ENCODE results near the gene EML1.

EML1 gene

GRCh38 chr14:99876406-99876805, 83.2 kb downstream of the EML1 start:
- H3K9me3 Mint-ChIP-seq, result peaks cover 2 to 4% of the 10 kb centered on the region in 2 donors
- no peak overlapping the region for H3K4me3 Mint-ChIP-seq
- no peak overlapping the region for H3K27ac Mint-ChIP-seq
- H3K27me3 Mint-ChIP-seq, result peaks cover 42 to 46% of the 10 kb centered on the region in 2 donors
- no peak for DNase-seq
- no peak for ATAC-seq (replicated peaks)
- no peaks in the 10 kb centered on the region for H3K36me3 Mint-ChIP-seq
- peaks cover 0 to 3% of the 10 kb centered on the region in 2 donors for H3K4me1 Mint-ChIP-seq

GRCh38 chr14:99878563-99878962, 85.3 kb downstream of the EML1 start:
- DNase-seq (no peak), ATAC-seq (replicated peaks) (no peak)
- Mint-ChIP-seq H3K4me3 (no peak overlapping the region), H3K27me3 (peaks cover 35% of the 10 kb centered on the region in 2 donors), H3K36me3 (no peaks in the 10 kb centered on the region), H3K27ac (no peak overlapping the region), H3K9me3 (peaks cover 2 to 4% of the 10 kb centered on the region in 2 donors), H3K4me1 (peaks cover 0 to 3% of the 10 kb centered on the region in 2 donors)

- Mint-ChIP-seq H3K9me3 (peaks cover 2 to 4% of the 10 kb centered on the region in 2 donors), H3K4me3 (no peak overlapping the region), H3K36me3 (no peaks in the 10 kb centered on the region), H3K27me3 (peaks cover 33 to 35% of the 10 kb centered on the region in 2 donors), H3K27ac (no peak overlapping the region), H3K4me1 (peaks cover 0 to 3% of the 10 kb centered on the region in 2 donors)
- no peak for ATAC-seq (replicated peaks)
- no peak for DNase-seq
Observed at GRCh38 chr14:99879401-99880295, 86.4 kb downstream of the EML1 start.

GRCh38 chr14:99880651-99881420, 87.6 kb downstream of the EML1 start:
- DNase-seq (no peak), ATAC-seq (replicated peaks) (no peak)
- peaks cover 27 to 33% of the 10 kb centered on the region in 2 donors for H3K27me3 Mint-ChIP-seq
- no peak overlapping the region for H3K4me3 Mint-ChIP-seq
- no peaks in the 10 kb centered on the region for H3K36me3 Mint-ChIP-seq
- H3K27ac Mint-ChIP-seq, result no peak overlapping the region
- H3K9me3 Mint-ChIP-seq, result peaks cover 2 to 4% of the 10 kb centered on the region in 2 donors
- peaks cover 0 to 3% of the 10 kb centered on the region in 2 donors for H3K4me1 Mint-ChIP-seq

GRCh38 chr14:99883866-99884650, 90.8 kb downstream of the EML1 start:
- peaks cover 16 to 22% of the 10 kb centered on the region in 2 donors for H3K27me3 Mint-ChIP-seq
- no peaks in the 10 kb centered on the region for H3K36me3 Mint-ChIP-seq
- H3K27ac Mint-ChIP-seq, result no peak overlapping the region
- no peak for ATAC-seq (replicated peaks)
- H3K4me1 Mint-ChIP-seq, result no peaks in the 10 kb centered on the region
- DNase-seq, result no peak
- no peaks in the 10 kb centered on the region for H3K9me3 Mint-ChIP-seq
- H3K4me3 Mint-ChIP-seq, result no peak overlapping the region

GRCh38 chr14:99884834-99885648, 91.8 kb downstream of the EML1 start:
- peaks cover 22% of the 10 kb centered on the region in 2 donors for H3K27me3 Mint-ChIP-seq
- no peak overlapping the region for H3K4me3 Mint-ChIP-seq
- H3K27ac Mint-ChIP-seq, result no peak overlapping the region
- H3K4me1 Mint-ChIP-seq, result no peaks in the 10 kb centered on the region
- no peaks in the 10 kb centered on the region for H3K9me3 Mint-ChIP-seq
- no peaks in the 10 kb centered on the region for H3K36me3 Mint-ChIP-seq
- DNase-seq (no peak), ATAC-seq (replicated peaks) (peak; percentile 82 to 83)

GRCh38 chr14:99885649-99885958, 92.4 kb downstream of the EML1 start:
- H3K4me1 Mint-ChIP-seq, result no peaks in the 10 kb centered on the region
- H3K36me3 Mint-ChIP-seq, result no peaks in the 10 kb centered on the region
- ATAC-seq (replicated peaks), result no peak
- no peak overlapping the region for H3K4me3 Mint-ChIP-seq
- no peaks in the 10 kb centered on the region for H3K9me3 Mint-ChIP-seq
- peaks cover 22% of the 10 kb centered on the region in 2 donors for H3K27me3 Mint-ChIP-seq
- no peak for DNase-seq
- no peak overlapping the region for H3K27ac Mint-ChIP-seq

- DNase-seq, result no peak
- Mint-ChIP-seq H3K27ac (no peak overlapping the region), H3K4me3 (no peak overlapping the region), H3K4me1 (no peaks in the 10 kb centered on the region), H3K27me3 (peaks cover 20 to 22% of the 10 kb centered on the region in 2 donors), H3K36me3 (no peaks in the 10 kb centered on the region), H3K9me3 (no peaks in the 10 kb centered on the region)
- ATAC-seq (replicated peaks), result no peak
Observed at GRCh38 chr14:99887407-99887806, 94.2 kb downstream of the EML1 start.

- ATAC-seq (replicated peaks), result no peak
- Mint-ChIP-seq H3K27me3 (peaks cover 27 to 29% of the 10 kb centered on the region in 2 donors), H3K36me3 (no peaks in the 10 kb centered on the region), H3K4me3 (no peak overlapping the region), H3K4me1 (no peaks in the 10 kb centered on the region), H3K27ac (no peak overlapping the region), H3K9me3 (no peaks in the 10 kb centered on the region)
- DNase-seq, result no peak
Observed at GRCh38 chr14:99888149-99888548, 94.9 kb downstream of the EML1 start.

GRCh38 chr14:99889268-99889667, 96.1 kb downstream of the EML1 start:
- DNase-seq (no peak), ATAC-seq (replicated peaks) (no peak)
- Mint-ChIP-seq H3K27me3 (peaks cover 29 to 37% of the 10 kb centered on the region in 2 donors), H3K4me3 (no peak overlapping the region), H3K27ac (no peak overlapping the region), H3K9me3 (no peaks in the 10 kb centered on the region), H3K36me3 (no peaks in the 10 kb centered on the region), H3K4me1 (no peaks in the 10 kb centered on the region)

- Mint-ChIP-seq H3K4me3 (no peak overlapping the region), H3K27ac (no peak overlapping the region), H3K36me3 (no peaks in the 10 kb centered on the region), H3K4me1 (no peaks in the 10 kb centered on the region), H3K27me3 (peaks cover 29 to 37% of the 10 kb centered on the region in 2 donors), H3K9me3 (no peaks in the 10 kb centered on the region)
- no peak for DNase-seq
- no peak for ATAC-seq (replicated peaks)
Observed at GRCh38 chr14:99891266-99891665, 98.1 kb downstream of the EML1 start.

GRCh38 chr14:99891900-99892299, 98.7 kb downstream of the EML1 start:
- Mint-ChIP-seq H3K4me3 (no peak overlapping the region), H3K36me3 (no peaks in the 10 kb centered on the region), H3K27me3 (peaks cover 30 to 38% of the 10 kb centered on the region in 2 donors), H3K4me1 (no peaks in the 10 kb centered on the region), H3K9me3 (no peaks in the 10 kb centered on the region), H3K27ac (no peak overlapping the region)
- ATAC-seq (replicated peaks) (peak in 1 of 2 donors; percentile 25), DNase-seq (no peak)

- no peak overlapping the region for H3K4me3 Mint-ChIP-seq
- H3K9me3 Mint-ChIP-seq, result no peaks in the 10 kb centered on the region
- no peak for DNase-seq
- H3K36me3 Mint-ChIP-seq, result no peaks in the 10 kb centered on the region
- H3K27ac Mint-ChIP-seq, result no peak overlapping the region
- no peaks in the 10 kb centered on the region for H3K4me1 Mint-ChIP-seq
- no peak for ATAC-seq (replicated peaks)
- peaks cover 27 to 41% of the 10 kb centered on the region in 2 donors for H3K27me3 Mint-ChIP-seq
Observed at GRCh38 chr14:99892406-99892805, 99.2 kb downstream of the EML1 start.

Measured in stimulated activated naive B cell treated with anti-CD40 and anti-IgM and Interleukin-4, amounts not matched to agents 10 μg/mL and 1 μg/mL and 100 μg/mL, for 72 hours (primary cell).